ENCODE measurements around the gene SLC25A1. TPM values are rescaled to one million over a fixed set of nuclear protein-coding genes. Genes with fewer than 3 reads are reported as not detected.
"Not testable (repeated sequence)": the region's sequence is repeated elsewhere in the genome, so short reads cannot be mapped to it uniquely, and the experiment has no call there.

SLC25A1 gene
- total RNA-seq, 1 experiment from 2014 or later = 81.6 TPM

GRCh38 chr22:19167106-19167869, 11.2 kb downstream of the SLC25A1 start:
- H4K20me1 ChIP-seq (ENCODE audit: low read length) = no peaks in the 10 kb centered on the region
- H3F3A ChIP-seq (ENCODE audit: low read length, unreplicated experiment) = no peaks in the 10 kb centered on the region
- no TSS peak for BruUV-seq (replicated peaks)
- ChIA-PET CTCF (no interaction called here), POLR2A (ENCODE audit: unreplicated experiment) (no interaction called here)
- H3K9ac ChIP-seq (ENCODE audit: low read length) = no peak overlapping the region
- no peak overlapping the region for H3K27ac ChIP-seq (ENCODE audit: low read length)
- intact Hi-C loops (cut with micrococcal nuclease) = no loop called here
- no peak overlapping the region for H3K4me2 ChIP-seq (ENCODE audit: low read length)
- DNase-seq (no peak), ATAC-seq (no peak)
- H3K4me1 ChIP-seq (ENCODE audit: insufficient read depth, low read length) = peaks cover 6% of the 10 kb centered on the region
- TF ChIP-seq EZH2phosphoT487 (IDR thresholded peaks at IDR 0.05; ENCODE audit: borderline replicate concordance, low read length) (no peak), EZH2 (IDR thresholded peaks at IDR 0.05; ENCODE audit: low read length, unreplicated experiment) (no peak), CTCF (conservative IDR thresholded peaks at IDR 0.05; ENCODE audit: low read depth, low read length) (no peak)
- H3K27me3 ChIP-seq (ENCODE audit: low read length) = peaks cover 28% of the 10 kb centered on the region
- H3K79me2 ChIP-seq (ENCODE audit: low read length) = peaks cover 16% of the 10 kb centered on the region
- H3K4me3 ChIP-seq (ENCODE audit: low read length) = no peak overlapping the region
- H3K36me3 ChIP-seq (ENCODE audit: low read depth, low read length) = no peaks in the 10 kb centered on the region
- no peaks in the 10 kb centered on the region for H3K9me2 ChIP-seq (replicated peaks; ENCODE audit: low read length)
- no peak overlapping the region for H2AFZ ChIP-seq (ENCODE audit: low read length)
- H3K9me3 ChIP-seq (ENCODE audit: low read length) = no peaks in the 10 kb centered on the region

GRCh38 chr22:19166421-19166820, 12.1 kb downstream of the SLC25A1 start:
- Histone ChIP-seq H2AFZ (ENCODE audit: low read length) (no peak overlapping the region), H3K27ac (ENCODE audit: low read length) (no peak overlapping the region), H3F3A (ENCODE audit: low read length, unreplicated experiment) (no peaks in the 10 kb centered on the region), H3K9me3 (ENCODE audit: low read length) (no peaks in the 10 kb centered on the region), H3K4me3 (ENCODE audit: low read length) (no peak overlapping the region), H3K36me3 (ENCODE audit: low read depth, low read length) (no peaks in the 10 kb centered on the region), H3K9ac (ENCODE audit: low read length) (no peak overlapping the region), H4K20me1 (ENCODE audit: low read length) (no peaks in the 10 kb centered on the region), H3K79me2 (ENCODE audit: low read length) (peaks cover 8% of the 10 kb centered on the region), H3K4me1 (ENCODE audit: insufficient read depth, low read length) (peaks cover 6% of the 10 kb centered on the region), H3K27me3 (ENCODE audit: low read length) (peaks cover 28% of the 10 kb centered on the region), H3K9me2 (replicated peaks; ENCODE audit: low read length) (no peaks in the 10 kb centered on the region), H3K4me2 (ENCODE audit: low read length) (no peak overlapping the region)
- intact Hi-C loops (cut with micrococcal nuclease) = no loop called here
- DNase-seq (no peak), ATAC-seq (no peak)
- CTCF ChIA-PET = no interaction called here
- no TSS peak for BruUV-seq (replicated peaks)
- no peak for TF ChIP-seq EZH2 (IDR thresholded peaks at IDR 0.05; ENCODE audit: low read length, unreplicated experiment)
- TF ChIP-seq CTCF (conservative IDR thresholded peaks at IDR 0.05; ENCODE audit: low read depth, low read length) = no peak
- no peak for TF ChIP-seq EZH2phosphoT487 (IDR thresholded peaks at IDR 0.05; ENCODE audit: borderline replicate concordance, low read length)
- POLR2A ChIA-PET (ENCODE audit: unreplicated experiment) = no interaction called here

GRCh38 chr22:19164425-19164824, 14.1 kb downstream of the SLC25A1 start:
- Histone ChIP-seq H3K27ac (ENCODE audit: low read length) (no peak overlapping the region), H3F3A (ENCODE audit: low read length, unreplicated experiment) (no peaks in the 10 kb centered on the region), H3K36me3 (ENCODE audit: low read depth, low read length) (no peaks in the 10 kb centered on the region), H4K20me1 (ENCODE audit: low read length) (no peaks in the 10 kb centered on the region), H2AFZ (ENCODE audit: low read length) (no peak overlapping the region), H3K79me2 (ENCODE audit: low read length) (no peaks in the 10 kb centered on the region), H3K9me3 (ENCODE audit: low read length) (no peaks in the 10 kb centered on the region), H3K9me2 (replicated peaks; ENCODE audit: low read length) (no peaks in the 10 kb centered on the region), H3K27me3 (ENCODE audit: low read length) (peaks cover 21% of the 10 kb centered on the region), H3K4me2 (ENCODE audit: low read length) (no peak overlapping the region), H3K4me3 (ENCODE audit: low read length) (no peak overlapping the region), H3K9ac (ENCODE audit: low read length) (no peak overlapping the region), H3K4me1 (ENCODE audit: insufficient read depth, low read length) (no peaks in the 10 kb centered on the region)
- intact Hi-C loops (cut with micrococcal nuclease) = no loop called here
- TF ChIP-seq CTCF (conservative IDR thresholded peaks at IDR 0.05; ENCODE audit: low read depth, low read length) (no peak), EZH2phosphoT487 (IDR thresholded peaks at IDR 0.05; ENCODE audit: borderline replicate concordance, low read length) (no peak), EZH2 (IDR thresholded peaks at IDR 0.05; ENCODE audit: low read length, unreplicated experiment) (no peak)
- no TSS peak for BruUV-seq (replicated peaks)
- POLR2A ChIA-PET (ENCODE audit: unreplicated experiment) = no interaction called here
- ATAC-seq (no peak), DNase-seq (no peak)
- CTCF ChIA-PET = no interaction called here

- H3K4me3 ChIP-seq (ENCODE audit: low read length); H3K79me2 ChIP-seq (ENCODE audit: low read length); H3K36me3 ChIP-seq (ENCODE audit: low read depth, low read length); POLR2A ChIA-PET (ENCODE audit: unreplicated experiment); H3K27me3 ChIP-seq (ENCODE audit: low read length); H3K9me3 ChIP-seq (ENCODE audit: low read length); H3K9ac ChIP-seq (ENCODE audit: low read length); H2AFZ ChIP-seq (ENCODE audit: low read length); H3K4me1 ChIP-seq (ENCODE audit: insufficient read depth, low read length); H3K4me2 ChIP-seq (ENCODE audit: low read length); H3F3A ChIP-seq (ENCODE audit: low read length, unreplicated experiment); CTCF ChIA-PET; H3K27ac ChIP-seq (ENCODE audit: low read length); H3K9me2 ChIP-seq (replicated peaks; ENCODE audit: low read length); DNase-seq; ATAC-seq; intact Hi-C loops (cut with micrococcal nuclease); BruUV-seq (replicated peaks); H4K20me1 ChIP-seq (ENCODE audit: low read length): not testable (repeated sequence)
These were observed 19.9 kb downstream of the SLC25A1 start for GRCh38 chr22:19158649-19159048.
